HG02981 (cell line): ENCODE results near the gene CERS6.
A peak's percentile ranks its signal among the peaks of the same experiment; 100 is the strongest.
"Not testable (repeated sequence)": the region's sequence is repeated elsewhere in the genome, so short reads cannot be mapped to it uniquely, and the experiment has no call there.

Experiments
- ATAC-seq: cut with Tn5 transposase; IDR thresholded peaks from one replicate; pipeline ENCODE4 v1.9.1; 2021; ENCODE audit warnings: mild to moderate bottlenecking, moderate library complexity; ENCODE audit not compliant: unreplicated experiment

The CERS6 gene

GRCh38 chr2:168633200-168633599 is 177.1 kb downstream of the CERS6 start:
- no peak for ATAC-seq

DNA sequence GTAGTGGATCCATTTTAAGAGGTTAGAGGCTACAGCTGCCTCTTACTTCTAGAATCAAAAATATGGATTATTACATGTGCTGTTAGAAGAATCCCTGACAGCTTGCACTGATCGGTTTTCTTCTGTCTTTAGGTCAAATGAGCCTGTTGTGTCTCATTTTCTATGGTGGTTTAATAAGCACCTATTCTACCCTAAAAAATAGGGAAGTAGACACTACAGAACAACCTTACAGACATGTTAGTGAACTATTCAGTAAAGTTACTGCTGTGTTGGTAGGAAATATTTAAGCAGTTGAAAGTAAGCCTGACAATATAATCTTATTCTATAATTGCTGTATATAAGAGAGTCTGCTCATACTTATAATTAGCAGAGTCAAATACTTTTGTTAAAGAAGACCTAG is 177.8 kb downstream of the CERS6 start:
- peak; percentile 52 for ATAC-seq

DNA sequence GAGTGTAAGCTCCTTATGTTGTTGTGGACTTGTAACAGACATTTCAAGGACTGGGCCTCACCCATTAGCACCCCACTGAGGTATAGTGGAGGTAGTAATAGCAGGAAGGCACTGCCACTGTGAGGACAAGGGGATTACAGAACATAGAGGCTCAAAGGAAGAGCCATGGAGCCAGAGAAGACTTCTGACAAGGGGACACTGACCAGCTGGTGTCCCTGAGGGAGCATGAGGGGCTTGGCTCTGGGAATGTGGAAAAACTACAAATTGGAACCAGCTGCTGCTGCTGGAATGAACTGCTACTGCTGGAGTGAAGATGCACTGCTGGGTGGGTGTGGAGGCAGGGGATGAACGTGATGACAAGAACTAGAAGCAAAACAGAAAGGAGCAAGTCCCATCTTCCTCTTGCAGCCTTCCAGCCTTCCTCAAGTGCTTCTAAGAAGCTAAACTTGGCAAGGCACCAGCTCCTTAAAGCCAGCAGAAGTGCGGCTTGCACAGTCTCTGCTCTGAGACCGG is 179.0 kb downstream of the CERS6 start:
- ATAC-seq, result peak; percentile 39

- ATAC-seq, result no peak
These were observed 182.9 kb downstream of the CERS6 start for GRCh38 chr2:168639018-168639417.

DNA sequence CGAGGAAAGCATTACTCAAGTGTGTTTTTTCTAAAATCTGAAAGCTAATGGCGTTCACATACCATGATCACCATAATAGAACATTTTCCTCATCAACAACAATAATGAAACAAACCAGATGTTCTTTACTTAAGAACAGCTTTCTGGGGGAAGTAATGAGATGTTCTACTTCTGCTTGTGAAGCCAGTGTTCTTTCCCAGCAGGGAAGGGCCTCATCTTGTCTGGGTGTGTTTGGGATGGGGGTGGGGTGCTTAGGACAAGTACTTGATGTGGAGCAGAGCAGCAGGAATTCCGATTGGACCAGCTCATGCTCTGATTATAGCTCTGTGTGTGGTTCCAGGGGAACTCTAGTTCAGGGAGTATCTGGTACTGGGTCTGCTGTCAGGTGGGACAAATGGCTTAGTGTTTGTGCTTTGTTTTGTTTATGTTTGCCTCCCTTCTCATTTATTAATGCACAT is 183.4 kb downstream of the CERS6 start:
- no peak for ATAC-seq

- no peak for ATAC-seq
These were observed 184.0 kb downstream of the CERS6 start for GRCh38 chr2:168640039-168640438.

GRCh38 chr2:168641636-168642035 is 185.6 kb downstream of the CERS6 start:
- ATAC-seq, result no peak

GRCh38 chr2:168642873-168643272 is 186.8 kb downstream of the CERS6 start:
- no peak for ATAC-seq

DNA sequence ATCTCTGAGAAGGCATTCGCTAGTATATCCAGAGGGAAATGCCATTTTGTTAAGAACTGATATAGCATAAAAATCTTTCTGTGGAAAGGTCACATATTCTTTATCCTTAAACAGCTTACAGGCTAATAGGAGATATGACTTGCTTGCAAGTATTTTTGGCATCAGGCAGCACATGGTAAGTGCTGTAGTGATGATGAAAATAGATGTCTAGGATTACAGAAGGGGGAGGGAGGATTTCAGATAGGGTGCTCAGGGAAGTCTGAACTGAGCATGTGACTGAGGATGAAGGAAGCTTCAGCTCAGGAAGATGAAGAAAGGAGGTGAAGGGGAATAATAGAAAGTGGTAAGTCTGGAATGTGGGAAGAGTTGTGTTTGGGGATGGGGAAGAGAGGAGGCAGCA is 187.9 kb downstream of the CERS6 start:
- ATAC-seq, result no peak

GRCh38 chr2:168645696-168646338 is 189.7 kb downstream of the CERS6 start:
- ATAC-seq, result no peak

GRCh38 chr2:168649105-168649504 is 193.0 kb downstream of the CERS6 start:
- no peak for ATAC-seq

DNA sequence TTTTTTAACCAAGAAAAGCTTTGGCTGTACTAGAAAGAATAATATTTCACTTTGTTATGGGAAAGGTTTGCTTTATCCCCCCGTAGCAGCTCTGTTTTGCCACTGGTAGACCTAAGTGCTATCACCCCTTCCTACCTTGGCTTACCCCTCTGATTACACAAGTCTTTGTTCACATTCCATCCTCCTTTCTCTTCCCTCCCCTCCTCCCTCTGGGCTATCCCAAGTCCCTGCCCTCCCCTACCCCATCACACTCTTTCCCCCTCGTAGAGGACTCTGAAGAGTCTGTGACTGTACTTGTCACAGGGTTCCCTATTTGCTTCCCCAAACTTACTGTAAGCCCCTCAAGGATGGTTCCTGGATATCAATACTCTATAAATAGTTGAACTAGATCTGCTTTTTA is 193.5 kb downstream of the CERS6 start:
- no peak for ATAC-seq

GRCh38 chr2:168650139-168650538 is 194.1 kb downstream of the CERS6 start:
- ATAC-seq, result no peak

DNA sequence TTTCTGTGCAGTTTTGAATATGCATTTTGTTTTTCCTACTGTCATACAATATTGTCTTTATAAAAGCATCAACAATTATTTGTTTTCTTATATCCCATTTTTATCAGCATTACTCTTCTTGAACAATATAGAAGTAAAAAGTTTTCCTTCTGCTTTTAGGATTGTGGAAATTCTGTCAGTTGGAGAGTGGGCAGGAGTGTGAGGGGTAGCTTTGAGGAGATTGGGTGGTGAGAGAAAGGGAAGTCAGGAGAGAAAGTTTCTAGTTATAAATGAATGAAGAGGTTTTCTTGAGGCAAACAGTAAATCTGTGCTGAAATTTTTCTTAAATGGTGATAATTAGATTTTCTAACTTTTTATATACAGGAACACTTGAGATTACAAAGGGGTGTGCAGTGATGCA is 194.7 kb downstream of the CERS6 start:
- no peak for ATAC-seq

GRCh38 chr2:168652997-168653921 is 197.2 kb downstream of the CERS6 start:
- ATAC-seq, result no peak

DNA sequence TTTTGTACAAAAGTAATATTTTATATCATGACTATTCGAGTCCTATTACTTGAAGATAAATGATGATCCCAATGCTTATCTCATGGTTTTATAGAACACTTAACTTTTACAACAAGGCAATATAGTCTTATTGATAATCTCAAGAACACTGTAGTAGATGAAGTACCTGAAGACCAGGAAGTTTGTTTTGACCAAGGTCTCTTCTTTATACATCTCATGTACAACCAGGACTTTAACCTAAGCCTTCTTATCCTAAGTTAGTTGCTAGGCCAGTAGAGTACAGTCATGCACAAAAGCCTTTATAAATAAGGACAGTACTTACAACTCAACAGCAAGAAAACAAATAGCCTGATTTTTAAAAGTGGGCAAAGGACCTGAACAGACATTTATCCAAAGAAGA is 198.6 kb downstream of the CERS6 start:
- no peak for ATAC-seq

DNA sequence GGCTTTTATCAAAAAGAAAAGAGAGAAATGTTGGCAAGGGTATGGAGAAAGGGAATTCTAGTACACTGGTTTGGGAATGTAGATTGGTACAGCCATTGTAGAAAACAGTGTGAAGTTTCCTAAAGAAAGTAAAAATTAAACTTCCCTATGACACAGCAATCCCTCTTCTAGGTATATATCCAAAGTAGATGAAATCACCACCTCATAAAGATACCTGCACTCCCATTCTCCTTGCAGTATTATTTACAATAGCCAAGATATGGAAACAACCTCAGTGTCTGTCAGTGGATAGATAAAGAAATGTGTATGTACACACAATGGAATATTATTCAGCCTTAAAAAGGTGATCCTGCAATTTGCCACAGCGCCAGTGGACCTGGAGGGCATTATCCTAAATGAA is 199.1 kb downstream of the CERS6 start:
- no peak for ATAC-seq

DNA sequence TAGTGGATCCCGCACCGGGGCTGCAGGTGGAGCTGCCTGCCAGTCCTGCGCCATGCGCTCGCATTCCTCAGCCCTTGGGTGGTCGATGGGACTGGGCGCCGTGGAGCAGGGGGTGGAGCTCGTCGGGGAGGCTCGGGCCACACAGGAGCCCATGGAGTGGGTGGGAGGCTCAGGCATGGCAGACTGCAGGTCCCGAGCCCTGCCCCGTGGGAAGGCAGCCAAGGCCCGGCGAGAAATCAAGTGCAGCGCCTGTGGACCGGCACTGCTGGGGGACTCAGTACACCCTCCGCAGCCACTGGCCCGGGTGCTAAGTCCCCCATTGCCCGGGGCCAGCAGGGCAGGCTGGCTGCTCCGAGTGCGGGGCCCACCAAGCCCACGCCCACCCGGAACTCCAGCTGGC is 201.3 kb downstream of the CERS6 start:
- not testable (repeated sequence) for ATAC-seq

DNA sequence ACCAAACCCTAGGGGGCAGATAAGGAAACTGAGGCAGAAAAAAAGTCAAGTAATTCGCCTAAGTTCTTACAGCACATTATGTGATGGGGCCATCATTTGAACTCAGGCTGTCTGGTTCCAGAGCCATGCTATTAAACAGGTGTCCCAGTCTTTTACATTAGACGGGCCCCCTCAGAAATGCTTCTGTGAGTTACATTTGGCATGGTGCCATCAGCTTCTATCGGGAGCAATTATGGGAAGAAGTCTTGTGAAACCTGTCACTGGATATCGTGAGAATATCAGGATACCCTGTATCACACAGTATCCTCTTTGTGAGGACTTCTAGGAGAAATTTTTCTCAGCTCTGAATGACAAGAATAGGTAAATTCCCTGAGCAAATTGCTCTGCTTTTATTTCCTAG is 202.6 kb downstream of the CERS6 start:
- ATAC-seq, result no peak

DNA sequence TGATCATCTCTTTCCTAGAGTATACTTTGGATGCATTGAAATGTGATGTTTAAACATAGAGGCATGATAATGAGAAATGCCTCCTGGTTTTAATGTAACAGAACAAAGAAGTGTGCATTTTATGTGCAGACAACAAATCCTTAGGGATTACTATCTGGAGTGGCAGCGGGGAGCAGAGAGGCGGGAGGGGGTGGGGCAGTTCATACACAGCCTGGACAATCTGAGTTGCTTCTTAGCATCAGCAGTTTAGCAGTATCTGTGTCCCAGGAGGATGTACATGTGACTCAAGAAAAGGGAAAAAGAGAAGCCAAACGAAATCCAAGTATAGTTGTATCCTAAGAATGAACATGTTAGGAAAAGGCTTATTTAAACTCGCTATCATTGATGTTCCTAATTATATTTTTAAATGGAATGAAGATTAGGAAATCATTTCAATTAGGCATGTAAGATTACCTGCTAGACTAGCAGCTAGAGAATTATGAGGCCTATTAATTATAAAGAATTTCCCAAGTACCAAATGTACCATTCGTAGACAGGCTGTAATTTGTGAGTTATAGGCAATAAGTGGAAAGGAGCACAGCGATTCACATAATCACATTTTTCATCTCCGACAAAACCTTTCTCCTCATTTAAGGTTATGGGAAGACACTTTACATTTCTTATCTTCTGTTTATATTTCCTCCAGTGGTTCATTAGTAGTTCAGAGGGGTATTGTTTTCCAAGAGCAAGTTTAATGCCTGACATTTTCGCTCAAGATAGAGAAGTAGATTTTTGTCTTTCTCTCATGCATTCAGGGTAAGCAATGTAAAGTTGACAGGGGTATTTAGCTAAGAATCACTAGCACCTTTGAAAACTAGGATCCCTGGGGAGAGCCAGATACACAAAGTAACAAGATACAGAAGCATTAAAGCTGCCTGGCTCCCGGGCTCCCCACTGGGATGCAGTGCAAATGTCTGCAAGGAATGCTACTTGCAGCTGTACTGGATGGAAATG is 205.1 kb downstream of the CERS6 start:
- no peak for ATAC-seq

DNA sequence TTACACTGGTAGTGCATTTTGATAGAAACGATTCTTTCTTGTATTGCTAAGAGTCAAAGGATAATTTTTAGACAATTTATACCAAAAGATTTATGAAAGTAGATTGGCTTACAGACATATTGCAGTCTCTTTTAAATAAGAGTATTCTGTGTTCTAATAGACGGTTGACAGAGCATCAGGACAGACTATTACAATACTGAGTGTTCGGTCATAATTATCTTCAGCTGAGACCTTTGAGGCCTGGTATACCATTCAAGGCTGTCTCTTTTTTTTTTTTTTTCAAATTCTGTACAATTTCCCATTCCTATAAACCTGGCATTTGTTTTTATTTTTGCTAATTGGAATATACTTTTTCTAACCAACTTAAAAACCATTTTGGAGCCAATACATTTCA is 205.8 kb downstream of the CERS6 start:
- ATAC-seq, result no peak
